ELR (cell line): ENCODE data around the gene PAPSS1.
"Not testable (repeated sequence)": the region's sequence is repeated elsewhere in the genome, so short reads cannot be mapped to it uniquely, and the experiment has no call there.

Experiments
- DNase-seq: peaks from one replicate; pipeline ENCODE4 v3.0.0-alpha.2; 2015; ENCODE audit warnings: low read depth

Gene PAPSS1

DNA sequence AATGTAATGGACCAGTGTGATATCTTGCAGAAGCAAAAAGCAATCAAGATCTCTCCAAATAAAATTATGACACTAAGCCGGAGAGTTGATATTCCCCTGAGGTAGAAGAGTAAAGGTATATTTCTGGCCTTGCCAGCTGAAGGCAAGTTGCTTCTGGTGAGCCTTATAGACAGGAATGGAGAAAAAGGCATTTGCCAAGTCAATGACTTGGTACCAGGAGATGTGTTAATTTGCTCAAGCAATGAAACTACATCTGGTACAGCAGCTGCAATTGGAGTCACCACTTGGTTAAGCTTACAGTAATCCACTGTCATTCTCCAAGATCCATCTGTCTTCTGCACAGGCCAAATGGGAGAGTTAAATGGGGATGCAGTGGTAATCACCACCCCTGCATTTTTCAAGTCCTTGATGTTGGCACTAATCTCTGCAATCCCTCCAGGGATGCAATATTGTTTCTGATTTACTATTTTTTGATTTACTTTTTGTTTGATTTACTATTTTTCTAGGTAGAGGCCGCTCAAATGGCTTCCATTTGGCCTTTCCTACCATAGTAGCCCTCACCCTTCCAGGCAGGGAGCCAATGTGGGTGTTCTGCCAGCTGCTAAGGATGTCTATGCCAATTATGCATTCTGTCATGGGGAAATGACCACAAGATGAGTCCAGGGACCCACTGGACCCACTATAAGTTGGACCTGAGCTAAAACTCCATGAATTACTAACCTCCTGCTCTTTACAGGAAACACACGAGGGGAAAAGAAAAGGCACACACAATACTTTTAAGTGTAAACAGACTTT lies 6.3 kb upstream of the PAPSS1 start:
- not testable (repeated sequence) for DNase-seq

DNA sequence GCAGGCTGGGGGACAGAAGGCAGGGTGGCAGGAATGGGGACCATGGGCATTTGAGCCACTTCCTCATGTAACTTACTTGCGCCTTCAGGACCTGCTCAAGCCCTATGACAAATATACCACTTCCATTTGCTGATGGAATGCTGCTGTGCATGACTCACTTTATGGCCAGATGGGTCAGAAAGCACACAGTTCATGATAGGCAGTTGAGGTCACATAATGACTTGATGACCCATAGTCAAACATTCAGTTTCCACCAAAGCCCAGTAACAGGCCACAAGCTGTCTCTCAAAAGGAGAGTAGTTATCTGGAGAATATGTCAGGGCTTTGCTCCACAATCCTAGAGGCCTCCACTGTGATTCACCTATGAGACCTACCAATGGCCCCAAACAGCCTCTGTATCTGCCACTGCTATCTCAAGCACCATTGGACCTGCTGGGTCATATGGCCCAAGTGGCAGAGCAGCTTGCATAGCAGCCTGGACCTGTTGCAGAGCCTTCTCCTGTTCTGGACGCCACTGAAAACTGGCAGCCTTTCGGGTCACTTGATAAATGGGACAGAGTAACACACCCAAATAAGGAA lies 5.3 kb upstream of the PAPSS1 start:
- peak; percentile 74 for DNase-seq

GRCh38 chr4:107723331-107723730 lies 3.3 kb upstream of the PAPSS1 start:
- not testable (repeated sequence) for DNase-seq

DNA sequence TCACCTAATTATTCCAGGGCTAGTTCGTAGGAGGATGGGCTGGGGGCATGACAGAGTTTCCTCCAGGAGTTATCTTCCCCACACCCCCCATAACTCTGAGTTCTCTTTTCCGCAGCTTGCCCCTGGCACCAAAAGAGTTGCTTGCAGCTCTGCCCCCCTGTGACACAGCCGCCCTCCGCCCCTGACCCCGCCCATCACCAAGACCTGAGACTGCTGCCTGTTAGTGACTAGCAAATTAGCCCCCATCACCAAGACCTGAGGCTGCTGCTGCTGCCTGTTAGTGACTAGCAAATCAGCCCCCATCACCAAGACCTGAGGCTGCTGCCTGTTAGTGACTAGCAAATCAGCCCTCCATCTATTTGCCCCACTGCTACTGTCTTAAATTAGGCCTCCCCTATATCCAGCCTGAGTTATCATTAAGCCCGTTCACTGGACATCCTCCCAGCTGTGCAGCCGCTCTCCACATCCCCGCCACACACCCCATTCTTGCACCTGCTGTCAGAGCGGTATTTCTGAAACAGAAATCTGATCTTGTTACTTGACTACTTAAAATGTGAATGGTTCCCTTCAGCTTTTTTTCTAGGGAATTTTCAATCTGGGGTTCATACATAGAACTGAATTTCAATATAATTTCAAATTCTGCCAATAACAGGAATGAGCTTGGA lies 1.5 kb upstream of the PAPSS1 start:
- DNase-seq: no peak

GRCh38 chr4:107719207-107719921 lies 670 bp downstream of the PAPSS1 start:
- DNase-seq: peak; percentile 60

DNA sequence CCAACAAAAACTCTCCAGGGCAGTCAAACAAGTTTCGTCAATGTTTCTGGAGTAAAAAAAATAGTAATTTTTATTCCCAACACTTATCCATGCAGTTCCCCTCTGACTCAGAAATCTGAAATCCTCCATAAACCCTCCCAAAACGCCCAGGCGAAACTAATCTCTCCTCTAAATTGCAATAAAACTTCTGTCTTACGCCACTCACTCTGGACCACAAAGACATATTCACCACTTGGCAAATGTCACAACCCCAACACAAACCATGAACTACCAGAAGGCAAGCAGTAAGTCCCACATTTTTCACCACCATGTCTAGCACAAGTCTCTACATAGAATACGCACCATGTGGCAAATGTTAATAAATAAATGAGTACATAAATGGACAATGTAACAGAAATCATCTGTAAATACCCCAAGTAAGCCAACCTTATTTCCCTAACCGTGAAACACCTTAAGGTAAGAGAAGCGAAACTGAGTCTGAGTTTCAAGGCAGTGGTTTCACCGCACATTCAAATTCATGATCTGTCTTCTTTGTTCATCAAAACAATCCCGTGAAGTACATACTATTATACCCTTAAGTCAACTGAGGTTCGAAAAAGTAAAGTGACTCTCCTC lies 1.6 kb downstream of the PAPSS1 start:
- DNase-seq: peak; percentile 20

DNA sequence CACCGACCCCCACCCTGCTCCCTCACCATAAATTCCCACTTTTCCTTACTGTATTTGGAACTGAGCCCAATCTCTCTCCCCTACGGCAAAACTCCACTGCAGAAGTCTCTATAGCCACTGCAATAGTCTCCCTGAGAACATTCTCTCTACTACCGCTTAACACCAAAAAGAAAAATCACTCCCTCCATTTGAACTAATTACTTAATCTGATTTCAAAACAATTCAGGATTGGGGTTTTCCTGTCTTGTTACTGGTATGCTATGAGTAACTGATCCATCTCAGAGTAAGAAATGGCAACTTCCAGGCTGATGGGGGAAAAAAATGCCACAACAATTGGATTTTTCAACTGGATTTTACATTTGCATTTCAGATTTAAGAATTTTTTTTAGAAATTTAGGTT lies 5.8 kb downstream of the PAPSS1 start:
- no peak for DNase-seq

DNA sequence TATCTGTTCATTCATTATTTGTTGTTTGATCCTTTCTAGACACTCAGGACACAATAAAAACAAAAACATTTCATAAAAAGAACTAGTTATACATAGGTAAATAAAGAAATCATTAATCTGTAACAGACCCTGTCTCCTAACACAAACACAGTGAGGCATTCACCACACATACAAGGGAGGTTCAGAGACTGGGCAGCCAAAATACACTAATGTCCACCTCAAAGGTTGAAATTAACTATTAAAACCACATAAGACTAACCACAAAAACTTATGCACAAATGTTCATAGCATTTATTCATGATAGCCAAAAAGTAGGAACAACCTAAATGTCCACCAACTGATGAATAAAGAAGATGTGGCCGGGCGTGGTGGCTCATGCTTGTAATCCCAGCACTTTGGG lies 7.8 kb downstream of the PAPSS1 start:
- no peak for DNase-seq

GRCh38 chr4:107711831-107712230 lies 8.2 kb downstream of the PAPSS1 start:
- DNase-seq: no peak

DNA sequence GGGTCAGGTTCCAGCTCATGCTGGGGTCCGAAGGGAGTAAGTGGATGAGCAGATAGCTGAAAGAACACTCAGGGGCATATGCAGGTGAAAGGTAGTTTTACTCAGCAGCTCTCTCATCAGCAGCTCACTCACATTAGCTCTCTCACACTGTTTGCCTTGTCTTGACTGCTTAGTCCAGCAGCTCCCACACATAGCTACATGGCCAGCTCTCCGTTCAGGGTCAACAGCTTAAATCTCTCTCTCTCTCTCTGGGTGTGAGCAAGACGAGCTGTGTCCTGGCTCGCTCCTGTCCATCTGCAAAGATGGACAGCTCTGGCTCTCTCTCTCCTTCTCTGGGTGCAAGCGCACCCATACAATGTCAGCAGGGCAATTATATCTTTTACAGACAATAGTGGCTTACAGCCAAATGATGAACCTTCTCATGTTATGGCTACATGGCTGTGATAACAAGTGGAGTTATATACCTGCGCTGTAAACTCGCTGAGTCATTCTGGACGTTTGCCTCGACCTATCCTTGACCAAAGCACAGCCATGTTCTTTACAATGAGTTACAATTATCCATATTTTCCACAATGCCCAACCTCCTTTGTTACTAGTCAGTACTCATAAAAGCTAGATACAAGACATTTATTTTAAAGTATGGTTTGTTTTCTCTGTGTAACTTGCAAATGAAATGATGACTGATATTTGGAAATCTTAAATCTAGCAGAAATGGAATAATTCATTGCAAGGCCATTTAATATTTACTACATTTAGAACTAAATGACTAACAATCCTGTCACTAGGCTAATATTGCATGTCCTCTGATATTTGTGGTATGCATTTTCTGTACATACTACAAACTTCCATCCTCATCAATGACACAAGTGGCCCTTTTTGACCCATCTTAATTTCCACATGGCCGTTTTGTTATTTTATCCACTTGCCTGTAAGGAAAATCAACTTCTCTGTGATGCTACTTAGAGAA lies 9.3 kb downstream of the PAPSS1 start:
- DNase-seq: no peak

DNA sequence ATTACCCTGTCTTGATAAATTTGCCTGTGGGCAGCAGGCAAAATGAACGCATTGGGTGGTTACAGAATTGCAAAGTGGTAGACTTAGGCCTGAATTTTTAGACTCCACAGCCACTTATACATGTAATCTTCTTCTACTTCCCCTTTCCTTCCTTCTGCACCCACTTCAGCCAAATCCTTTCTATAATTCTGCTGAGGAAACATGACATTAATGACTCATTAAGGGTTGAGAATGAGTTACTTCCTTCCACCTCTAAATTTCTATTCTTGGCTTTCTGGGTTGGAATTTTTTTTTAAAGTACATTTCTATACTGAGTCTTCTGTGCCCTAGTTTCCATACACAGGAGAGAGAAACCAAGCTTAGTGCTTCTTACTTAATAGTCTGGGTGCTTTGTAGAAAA lies 10.1 kb downstream of the PAPSS1 start:
- DNase-seq: peak; percentile 42

DNA sequence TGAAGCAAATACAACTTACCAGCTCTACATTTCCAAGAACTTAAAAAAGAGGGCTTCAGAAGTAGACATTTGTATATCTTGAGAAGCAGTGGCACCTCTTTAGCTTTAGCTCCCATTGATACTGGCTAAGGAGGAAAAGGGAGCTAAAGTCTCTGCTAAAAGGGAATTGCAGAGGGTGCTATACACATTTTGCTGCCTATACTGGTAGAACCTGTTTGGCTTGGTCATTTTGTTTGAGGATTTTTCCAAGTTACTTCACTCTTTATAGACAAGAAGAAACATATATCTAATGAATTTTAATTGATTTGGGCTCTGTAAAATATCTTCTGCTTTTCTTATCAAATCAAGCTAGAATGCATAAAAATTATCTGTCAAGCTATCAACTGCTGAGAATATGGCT lies 11.8 kb downstream of the PAPSS1 start:
- DNase-seq: no peak

DNA sequence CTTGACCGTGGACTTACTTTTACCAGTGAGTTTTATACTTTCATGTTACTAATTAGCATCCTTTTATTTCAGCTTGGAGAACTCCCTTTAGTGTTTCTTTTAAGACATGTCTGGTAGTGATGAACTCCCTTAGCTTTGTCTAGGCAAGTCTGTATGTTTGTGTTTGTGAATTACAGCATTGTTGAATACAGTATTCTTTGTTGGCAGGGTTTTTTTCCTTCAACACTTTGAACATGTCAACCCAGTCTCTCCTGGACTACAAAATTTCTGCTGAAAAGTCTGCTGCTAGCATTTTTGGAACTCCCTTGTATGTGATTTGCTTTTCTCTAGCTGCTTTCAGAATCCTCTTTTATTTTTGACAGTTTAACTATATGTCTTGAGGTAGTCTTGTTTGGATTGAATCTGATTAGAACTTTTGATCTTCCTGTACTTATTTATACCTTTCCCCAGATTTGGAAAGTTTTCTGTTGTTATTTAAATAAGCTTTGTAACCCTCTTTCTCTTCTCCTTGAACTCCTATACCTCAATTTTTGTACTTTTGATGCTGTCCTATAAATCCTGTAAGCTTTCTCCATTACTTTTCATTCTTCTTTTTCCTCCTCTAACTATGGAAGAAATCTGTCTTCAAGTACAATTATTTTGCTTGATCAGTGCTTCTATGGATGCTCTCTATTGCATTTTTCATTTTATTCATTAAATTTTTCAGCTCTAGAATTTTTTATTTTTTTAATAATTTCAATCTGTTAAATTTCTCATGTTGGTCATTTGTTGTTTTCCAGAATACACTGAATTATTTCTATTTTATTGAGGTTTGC lies 14.1 kb downstream of the PAPSS1 start:
- DNase-seq: no peak

- no peak for DNase-seq
Measured at GRCh38 chr4:107701565-107701964, 18.5 kb downstream of the PAPSS1 start.

DNA sequence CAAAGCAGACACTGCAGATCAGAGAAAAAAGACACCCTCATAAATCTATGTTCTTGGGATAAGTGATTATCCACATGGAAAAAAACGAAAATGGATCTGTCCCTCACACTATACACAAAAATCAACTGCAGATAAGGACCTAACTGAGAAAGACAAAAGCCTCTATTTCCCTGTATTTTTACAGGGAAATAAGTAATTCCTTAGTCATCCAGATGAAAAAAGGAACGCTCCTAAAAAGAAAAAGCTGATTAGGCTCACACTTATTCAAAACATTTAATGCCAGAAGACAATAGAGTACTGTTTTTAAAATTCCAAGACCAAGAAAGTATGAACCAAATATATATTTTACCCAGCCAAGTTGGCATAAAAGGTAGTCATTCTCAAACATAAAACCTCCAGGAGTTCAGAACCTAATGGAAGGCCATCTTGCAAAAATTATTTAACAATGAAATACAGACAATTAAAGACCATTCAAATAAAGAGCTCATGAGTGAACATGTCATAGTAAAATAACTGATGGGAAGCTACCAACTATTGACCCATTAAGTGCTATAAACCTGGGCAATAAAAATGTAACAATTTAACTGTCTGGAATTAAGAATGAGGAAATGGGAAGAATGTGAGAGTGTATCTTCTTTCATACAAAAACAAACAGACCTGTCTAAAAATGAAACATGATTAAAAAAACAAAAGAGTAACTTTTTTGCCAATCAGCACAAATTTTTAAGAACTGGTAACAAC lies 20.4 kb downstream of the PAPSS1 start:
- no peak for DNase-seq

DNA sequence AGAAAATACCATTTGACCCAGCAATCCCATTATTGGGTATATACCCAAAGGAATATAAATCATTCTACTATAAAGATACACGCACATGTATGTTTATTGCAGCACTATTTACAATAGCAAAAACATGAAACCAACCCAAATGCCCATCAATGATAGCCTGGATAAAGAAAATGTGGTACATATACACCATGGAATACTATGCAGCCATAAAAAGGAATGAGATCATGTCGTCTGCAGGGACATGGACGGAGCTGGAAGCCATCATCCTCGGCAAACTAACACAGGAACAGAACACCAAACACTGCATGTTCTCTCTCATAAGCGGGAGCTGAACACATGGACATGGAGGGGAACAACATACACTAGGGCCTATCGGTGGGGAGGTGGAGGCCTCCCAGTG lies 23.8 kb downstream of the PAPSS1 start:
- DNase-seq: not testable (repeated sequence)

GRCh38 chr4:107693132-107693531 lies 26.9 kb downstream of the PAPSS1 start:
- DNase-seq: no peak

GRCh38 chr4:107692202-107692601 lies 27.8 kb downstream of the PAPSS1 start:
- no peak for DNase-seq

DNA sequence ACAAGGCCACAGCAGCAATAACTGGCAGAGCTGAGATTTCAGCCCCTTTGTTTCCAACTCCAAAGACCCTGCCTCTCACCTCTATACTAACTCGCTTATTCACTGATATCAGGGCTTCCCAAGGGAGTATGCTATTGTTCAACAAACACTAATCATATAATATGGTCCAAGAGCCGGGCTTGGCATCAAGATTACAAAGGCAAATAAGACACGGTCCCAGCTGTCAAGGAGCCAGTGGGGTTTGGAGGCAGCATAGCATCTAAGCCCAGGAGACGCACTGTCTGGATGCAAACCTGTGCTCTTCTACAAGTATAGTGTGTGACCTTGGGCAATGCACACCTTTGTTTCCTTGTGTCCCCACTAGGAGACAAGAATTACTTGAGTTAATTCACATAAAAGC lies 28.7 kb downstream of the PAPSS1 start:
- no peak for DNase-seq
